H1 (cell line): ENCODE measurements around the gene ITGAE. TPM values are rescaled to one million over a fixed set of nuclear protein-coding genes. Genes with fewer than 3 reads are reported as not detected.

ENCODE experiments used
- CTCF ChIA-PET: fragments of 300-600 bp; sonication (Branson Sonifier 250); formaldehyde crosslinking; loops from one replicate; lab custom pipeline; 2021; ENCODE audit not compliant: partially characterized antibody; lab: Charles Lee
- POLR2A ChIA-PET: fragments of 300-600 bp; sonication (Branson Sonifier 250); formaldehyde crosslinking; loops from one replicate; lab custom pipeline; 2021; ENCODE audit warnings: inconsistent platforms; ENCODE audit not compliant: partially characterized antibody; lab: Charles Lee
- DNase-seq, 2 experiments: peaks; one replicate each; pipeline versions ENCODE4 v3.0.0 to v3.0.0-alpha.2; 2010 to 2022; ENCODE audit warnings: low spot score in 2 of 2, low read depth in 1 of 2, mixed read lengths in 1 of 2
- FAIRE-seq: peaks from 2 replicates; lab custom pipeline; 2011; peaks lifted over from hg19 to GRCh38; lab: Jason Lieb, UNC
- H2AFZ ChIP-seq: 2 replicates; pipeline ENCODE4 v1.8.1; 2012; ENCODE audit warnings: low read length, inconsistent platforms
- H2AK5ac ChIP-seq: 2 replicates; pipeline ENCODE4 v1.6.1; 2013; ENCODE audit warnings: low read depth, low read length
- H2BK120ac ChIP-seq: replicated peaks from 2 replicates; pipeline ENCODE3; 2013; ENCODE audit warnings: low read depth, low read length, inconsistent platforms
- H2BK12ac ChIP-seq: 2 replicates; pipeline ENCODE4 v1.6.1; 2013; ENCODE audit warnings: low read depth, low read length
- H2BK15ac ChIP-seq: 2 replicates; pipeline ENCODE4 v1.6.1; 2013; ENCODE audit warnings: low read length
- H2BK20ac ChIP-seq: 2 replicates; pipeline ENCODE4 v1.6.1; 2013; ENCODE audit warnings: low read length
- H2BK5ac ChIP-seq: 2 replicates; pipeline ENCODE4 v1.6.1; 2013; ENCODE audit warnings: low read depth, low read length
- H3K14ac ChIP-seq: 2 replicates; pipeline ENCODE4 v1.6.1; 2013; ENCODE audit warnings: inconsistent platforms; ENCODE audit not compliant: insufficient read length
- H3K18ac ChIP-seq: 2 replicates; pipeline ENCODE4 v1.6.1; 2013; ENCODE audit warnings: low read length; ENCODE audit errors: extremely low read depth
- H3K23ac ChIP-seq: 2 replicates; pipeline ENCODE4 v1.6.1; 2013; ENCODE audit warnings: inconsistent platforms; ENCODE audit not compliant: insufficient read length
- H3K23me2 ChIP-seq: 2 replicates; pipeline ENCODE4 v1.6.1; 2013; ENCODE audit warnings: low read depth, low read length
- H3K27ac ChIP-seq: 2 replicates; pipeline ENCODE4 v1.6.1; 2011; ENCODE audit warnings: low read depth, low read length, inconsistent platforms
- H3K27me3 ChIP-seq, 4 experiments: replicated peaks in 1 of 4; 1 replicate in 1 of 4; 2 replicates in 3 of 4; pipeline versions ENCODE4 v1.6.1 to v1.8.1; 2011 to 2013; ENCODE audit warnings: low read length in 3 of 4, mild to moderate bottlenecking in 3 of 4, inconsistent platforms in 2 of 4, mixed read lengths in 2 of 4, moderate library complexity in 1 of 4; ENCODE audit not compliant: control insufficient read depth in 3 of 4, insufficient read depth in 3 of 4; ENCODE audit errors: extremely low read depth in 1 of 4
- H3K36me3 ChIP-seq, 4 experiments: 2 replicates each; pipeline versions ENCODE4 v1.6.1 to v1.8.1; 2011 to 2013; ENCODE audit warnings: mild to moderate bottlenecking in 4 of 4, low read length in 3 of 4, moderate library complexity in 2 of 4, control low read depth in 1 of 4, inconsistent platforms in 1 of 4; ENCODE audit not compliant: insufficient read depth in 4 of 4, control insufficient read depth in 2 of 4
- H3K4ac ChIP-seq: replicated peaks from 2 replicates; pipeline ENCODE3; 2013; ENCODE audit warnings: low read length, low read depth, mixed read lengths, inconsistent platforms; ENCODE audit not compliant: insufficient read length
- H3K4me1 ChIP-seq, 4 experiments: replicated peaks in 1 of 4; 1 replicate in 1 of 4; 2 replicates in 3 of 4; pipeline versions ENCODE4 v1.6.1 to v1.8.1; 2011 to 2013; ENCODE audit warnings: low read length in 3 of 4, inconsistent platforms in 2 of 4, mixed read lengths in 1 of 4; ENCODE audit not compliant: insufficient read depth in 4 of 4, control insufficient read depth in 3 of 4
- H3K4me2 ChIP-seq, 2 experiments: 2 replicates each; pipeline versions ENCODE4 v1.6.1 to v1.8.1; 2011 to 2013; ENCODE audit warnings: low read depth in 2 of 2, low read length in 2 of 2, control low read depth in 1 of 2, inconsistent platforms in 1 of 2, mild to moderate bottlenecking in 1 of 2; ENCODE audit not compliant: insufficient read depth in 1 of 2
- H3K4me3 ChIP-seq, 4 experiments: fragments of 200-600, 300-600 bp in 1 of 4; sonication (generic), shearing (Covaris generic), sonication (Bioruptor Twin) in 1 of 4; 2 replicates each; pipeline versions ENCODE4 v1.5.1 to v1.8.1; 2011 to 2016; ENCODE audit warnings: low read length in 4 of 4, low read depth in 3 of 4, control low read depth in 2 of 4, inconsistent platforms in 2 of 4, mild to moderate bottlenecking in 2 of 4, mixed read lengths in 1 of 4, moderate library complexity in 1 of 4; ENCODE audit not compliant: insufficient read depth in 2 of 4; ENCODE audit errors: extremely low read depth in 1 of 4
- H3K56ac ChIP-seq: replicated peaks from 2 replicates; pipeline ENCODE3; 2013; ENCODE audit warnings: low read depth, mild to moderate bottlenecking, mixed read lengths, low read length, inconsistent platforms; ENCODE audit not compliant: insufficient read length
- H3K79me1 ChIP-seq: 2 replicates; pipeline ENCODE4 v1.6.1; 2013; ENCODE audit warnings: low read depth, low read length, control low read depth
- H3K79me2 ChIP-seq, 2 experiments: 2 replicates each; pipeline versions ENCODE4 v1.6.1 to v1.8.1; 2012 to 2013; ENCODE audit warnings: low read length in 2 of 2, mild to moderate bottlenecking in 2 of 2, inconsistent platforms in 1 of 2; ENCODE audit not compliant: insufficient read depth in 2 of 2, control insufficient read depth in 1 of 2
- H3K9ac ChIP-seq, 4 experiments: replicated peaks in 1 of 4; 1 replicate in 1 of 4; 2 replicates in 3 of 4; pipeline versions ENCODE4 v1.6.1 to v1.8.1; 2011 to 2013; ENCODE audit warnings: low read depth in 3 of 4, low read length in 3 of 4, control low read depth in 2 of 4, mild to moderate bottlenecking in 2 of 4, moderate library complexity in 2 of 4, inconsistent platforms in 1 of 4; ENCODE audit errors: extremely low read depth in 1 of 4
- H3K9me3 ChIP-seq, 2 experiments: 2 replicates each; pipeline versions ENCODE4 v1.6.1 to v1.8.1; 2012 to 2013; ENCODE audit warnings: mild to moderate bottlenecking in 2 of 2, moderate library complexity in 2 of 2, control low read depth in 1 of 2, inconsistent platforms in 1 of 2, low read depth in 1 of 2, low read length in 1 of 2, mixed read lengths in 1 of 2; ENCODE audit not compliant: insufficient read depth in 2 of 2
- H4K20me1 ChIP-seq, 2 experiments: replicated peaks in 1 of 2; 2 replicates each; pipeline versions ENCODE3 to v1.8.1; 2011 to 2013; ENCODE audit warnings: inconsistent platforms in 2 of 2, low read length in 2 of 2, mild to moderate bottlenecking in 1 of 2; ENCODE audit not compliant: insufficient read depth in 2 of 2, control insufficient read depth in 1 of 2
- H4K5ac ChIP-seq: 2 replicates; pipeline ENCODE4 v1.6.1; 2013; ENCODE audit warnings: low read length, low read depth, mixed read lengths, inconsistent platforms; ENCODE audit not compliant: insufficient read length
- H4K8ac ChIP-seq: 2 replicates; pipeline ENCODE4 v1.8.0; 2013; ENCODE audit warnings: mild to moderate bottlenecking, moderate library complexity, low read length, inconsistent platforms; ENCODE audit not compliant: insufficient read depth; ENCODE audit errors: extremely low read depth
- H4K91ac ChIP-seq: replicated peaks from 2 replicates; pipeline ENCODE3; 2013; ENCODE audit warnings: low read length, mixed read lengths, inconsistent platforms; ENCODE audit not compliant: insufficient read length
- GABPA ChIP-seq: IDR thresholded peaks from 2 replicates; pipeline ENCODE4 v1.6.1; 2011; ENCODE audit warnings: mild to moderate bottlenecking, low read length, moderate library complexity, borderline replicate concordance; ENCODE audit not compliant: insufficient read depth
- KDM5A ChIP-seq: fragments of 200-600 bp; IDR thresholded peaks from 2 replicates; pipeline ENCODE4 v1.7.1; 2012; ENCODE audit warnings: mild to moderate bottlenecking, low read length, inconsistent platforms, mixed read lengths
- SIN3A ChIP-seq, 2 experiments: IDR thresholded peaks in 1 of 2; conservative IDR thresholded peaks in 1 of 2; 2 replicates each; pipeline ENCODE4 v1.6.1; 2011 to 2012; ENCODE audit warnings: low read length in 2 of 2, improper control_type of control experiment in 1 of 2, low read depth in 1 of 2, mild to moderate bottlenecking in 1 of 2
- SUZ12 ChIP-seq: fragments of 200-600 bp; sonication (generic); IDR thresholded peaks from 2 replicates; pipeline ENCODE4 v1.6.1; 2012; ENCODE audit warnings: mild to moderate bottlenecking, inconsistent platforms, low read length, moderate library complexity, mixed read lengths
- WGBS, 2 experiments: shearing (Covaris generic) in 1 of 2; methylation state at CpG; one replicate each; pipeline versions ENCODE4 v1.1.6 to v1.1.7; 2013 to 2015; ENCODE audit warnings: low lambda C conversion rate in 2 of 2, mixed read lengths in 2 of 2, inconsistent platforms in 1 of 2, low coverage in 1 of 2, missing lambda C conversion rate in 1 of 2; ENCODE audit not compliant: insufficient replicate concordance in 2 of 2, insufficient coverage in 1 of 2, insufficient read length in 1 of 2; ENCODE audit errors: extremely low coverage in 1 of 2, missing lambda C conversion rate in 1 of 2; 5-methylcytosine and 5-hydroxymethylcytosine counted together
- polyA plus RNA-seq, 7 experiments: library from polyadenylated mRNA; depleted of rRNA in 3 of 7; stranded (reverse) in 5 of 7; unstranded in 2 of 7; fragments of >200 nt in 5 of 7; fragments of 200-250 nt in 2 of 7; gene quantifications; 1 replicate in 5 of 7; 2 replicates in 1 of 7; 4 replicates in 1 of 7; pipeline versions ENCODE4 v1.2.1 to v1.2.3, GENCODE V29; 2011 to 2013; ENCODE audit warnings: missing spikeins in 2 of 7, mixed read lengths in 2 of 7
- total RNA-seq: library from RNA; stranded (reverse); fragmentation: NEBNext Ultra II Directional; extraction: Animal tissue kit (Norgen Biotek cat#: 25700); gene quantifications from 2 replicates; pipeline ENCODE4 v1.2.1, GENCODE V29; 2021
- TF ChIP-seq, protein P1 (sequence below): IDR thresholded peaks from 2 replicates; pipeline ENCODE4 v1.6.1; 2012; ENCODE audit warnings: inconsistent platforms

Gene ITGAE
- total and polyA plus RNA-seq, 2 of the 8 experiments (the other 6 are each of a cell fraction or from before 2014, with no cell fraction given), result 23.2 to 43.1 TPM

DNA sequence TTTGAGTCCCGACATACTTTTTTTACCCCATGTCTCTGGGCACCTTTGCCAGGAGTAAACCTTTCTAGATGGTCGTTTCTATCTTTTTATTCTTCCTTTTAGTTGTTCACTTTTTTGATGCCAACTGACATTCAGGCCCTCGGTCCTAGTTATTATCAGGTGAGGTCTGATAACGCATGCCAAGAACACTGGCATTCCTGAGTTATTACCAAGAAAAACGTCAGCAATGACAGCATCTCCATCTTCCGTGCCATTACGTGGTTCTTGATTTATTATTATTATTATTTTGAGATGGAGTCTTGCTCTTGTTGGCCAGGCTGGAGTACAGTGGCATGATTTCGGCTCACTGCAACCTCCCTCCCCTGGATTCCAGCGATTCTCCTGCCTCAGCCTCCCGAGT, 55.9 kb downstream of the ITGAE start:
- H2BK20ac ChIP-seq, result no peak overlapping the region
- H3K23me2 ChIP-seq, result no peaks in the 10 kb centered on the region
- ChIA-PET CTCF (interaction anchor here (8.2 kb wide), 1 partner anchor 7 kb away, joined by 73 read pairs; no protein-coding TSS in a partner anchor), POLR2A (interaction anchor here (1.1 kb wide), 1 partner anchor 77 kb away, joined by 3 read pairs; the partner anchor contains the start of genes EMC6 and TAX1BP3)
- no peaks in the 10 kb centered on the region for H4K20me1 ChIP-seq
- no peaks in the 10 kb centered on the region for H3K9me3 ChIP-seq
- no peak overlapping the region for H3K27ac ChIP-seq
- H3K18ac ChIP-seq, result no peak overlapping the region
- no peak overlapping the region for H2BK5ac ChIP-seq
- no peak overlapping the region for H2BK15ac ChIP-seq
- no peak overlapping the region for H4K8ac ChIP-seq
- DNase-seq, result no peak
- H3K23ac ChIP-seq, result no peak overlapping the region
- TF ChIP-seq SIN3A (conservative IDR thresholded peaks at IDR 0.05 in 1 of 2, IDR thresholded peaks at IDR 0.05 in 1 of 2; ENCODE audit: low read depth in 1 of 2, low read length in 2 of 2), result no peak
- no peak for TF ChIP-seq SUZ12
- no peak for TF ChIP-seq GABPA
- TF ChIP-seq KDM5A, result no peak
- TF ChIP-seq, protein P1, sequence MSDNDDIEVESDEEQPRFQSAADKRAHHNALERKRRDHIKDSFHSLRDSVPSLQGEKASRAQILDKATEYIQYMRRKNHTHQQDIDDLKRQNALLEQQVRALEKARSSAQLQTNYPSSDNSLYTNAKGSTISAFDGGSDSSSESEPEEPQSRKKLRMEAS, result no peak
- H2AK5ac ChIP-seq, result no peak overlapping the region
- no peaks in the 10 kb centered on the region for H3K27me3 ChIP-seq
- no peak overlapping the region for H3K14ac ChIP-seq
- no peaks in the 10 kb centered on the region for H3K36me3 ChIP-seq
- H3K56ac ChIP-seq, result no peak overlapping the region
- H3K4me2 ChIP-seq, result no peak overlapping the region
- no peak for FAIRE-seq
- H3K4ac ChIP-seq, result no peak overlapping the region
- H2AFZ ChIP-seq, result no peak overlapping the region
- no peaks in the 10 kb centered on the region for H3K79me2 ChIP-seq
- H3K9ac ChIP-seq, result no peak overlapping the region
- H4K91ac ChIP-seq, result no peak overlapping the region
- H2BK120ac ChIP-seq, result no peak overlapping the region
- no peak overlapping the region for H4K5ac ChIP-seq
- H3K4me3 ChIP-seq, result no peak overlapping the region
- H2BK12ac ChIP-seq, result no peak overlapping the region
- 89% methylated on average over 7 of the region's 10 CpGs; no CpG with 5 or more reads in 1 of the 2 experiments for WGBS, 2 experiments
- no peaks in the 10 kb centered on the region for H3K4me1 ChIP-seq
- H3K79me1 ChIP-seq, result no peaks in the 10 kb centered on the region
